NCI-H1105 (cell line): ENCODE data around the gene SCYL1.
A peak's percentile ranks its signal among the peaks of the same experiment; 100 is the strongest.

Source experiments
- DNase-seq: peaks from one replicate; lab custom pipeline; 2025; lab: John Stamatoyannopoulos, UW

SCYL1 gene

GRCh38 chr11:65524741-65525545 lies at the start of gene SCYL1:
Gene SCYL1, plus strand, starts transcription at chr11:65525083. Its CDS starts 71 bp downstream, at chr11:65525154.
- DNase-seq = peak; percentile 60

DNA sequence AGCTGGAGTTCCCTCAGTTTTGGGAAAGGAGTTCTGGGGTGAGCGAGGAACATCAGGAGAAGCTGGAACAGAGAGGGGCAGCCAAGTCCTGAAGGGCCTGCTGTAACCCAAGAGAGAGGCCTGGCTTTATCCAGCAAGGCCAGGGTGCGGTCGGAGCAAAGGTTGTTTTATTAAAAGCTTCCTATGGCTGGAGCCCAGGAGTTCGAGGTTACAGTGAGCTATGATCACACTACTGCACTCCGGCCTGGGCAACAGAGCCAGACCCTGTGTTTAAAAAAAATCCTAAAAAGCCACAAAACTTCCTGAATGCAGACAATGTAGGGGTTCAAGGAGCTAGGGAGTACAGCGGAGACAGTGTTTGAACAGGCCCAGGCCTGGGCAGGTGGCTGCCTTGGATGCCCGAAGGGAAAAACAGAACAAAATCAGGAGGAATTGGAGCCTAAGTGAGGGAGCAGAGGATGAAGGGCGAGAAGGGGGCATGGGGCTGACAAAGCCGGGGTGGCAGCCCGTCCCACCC lies 48.2 kb upstream of the SCYL1 start:
- DNase-seq = no peak

DNA sequence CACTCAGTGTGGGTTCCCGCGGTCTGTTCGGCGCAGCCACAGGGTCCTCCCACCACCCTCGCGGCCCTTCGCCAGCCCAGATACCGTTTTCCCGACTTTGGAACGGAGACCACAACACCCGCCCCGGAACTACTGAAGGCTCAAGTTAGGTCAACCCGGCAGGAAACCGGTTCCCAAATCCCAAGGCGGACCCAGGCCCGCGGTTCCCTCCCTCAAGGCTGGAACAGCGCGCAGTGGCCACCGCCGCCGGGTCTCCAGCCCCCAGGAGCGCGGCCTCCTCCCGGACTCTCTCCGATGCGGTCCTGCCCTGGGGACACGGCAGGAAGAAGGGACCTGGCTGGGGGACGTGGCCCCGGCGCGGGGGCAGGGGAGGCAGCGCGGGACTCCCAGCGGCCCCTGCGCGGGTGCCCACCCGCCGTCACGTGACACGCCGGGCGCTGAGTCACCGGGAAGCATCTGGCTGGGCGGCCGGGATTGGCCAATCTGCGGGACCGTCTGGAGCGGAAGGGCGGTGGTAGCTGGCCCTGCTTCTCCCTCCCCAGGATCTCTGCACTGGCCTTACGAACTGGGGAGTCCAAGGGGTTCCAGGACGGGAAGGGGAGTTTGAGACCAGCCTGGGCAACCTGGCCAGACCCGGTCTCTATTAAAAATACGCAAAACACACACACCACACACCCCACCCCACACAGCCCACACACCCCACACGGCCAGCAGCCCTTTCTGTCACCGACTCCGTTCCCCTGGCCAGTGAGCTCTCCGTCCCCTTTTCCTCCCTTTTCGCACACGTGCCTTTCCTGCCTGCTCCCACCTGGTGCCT lies 47.5 kb upstream of the SCYL1 start:
- peak; percentile 89 for DNase-seq

DNA sequence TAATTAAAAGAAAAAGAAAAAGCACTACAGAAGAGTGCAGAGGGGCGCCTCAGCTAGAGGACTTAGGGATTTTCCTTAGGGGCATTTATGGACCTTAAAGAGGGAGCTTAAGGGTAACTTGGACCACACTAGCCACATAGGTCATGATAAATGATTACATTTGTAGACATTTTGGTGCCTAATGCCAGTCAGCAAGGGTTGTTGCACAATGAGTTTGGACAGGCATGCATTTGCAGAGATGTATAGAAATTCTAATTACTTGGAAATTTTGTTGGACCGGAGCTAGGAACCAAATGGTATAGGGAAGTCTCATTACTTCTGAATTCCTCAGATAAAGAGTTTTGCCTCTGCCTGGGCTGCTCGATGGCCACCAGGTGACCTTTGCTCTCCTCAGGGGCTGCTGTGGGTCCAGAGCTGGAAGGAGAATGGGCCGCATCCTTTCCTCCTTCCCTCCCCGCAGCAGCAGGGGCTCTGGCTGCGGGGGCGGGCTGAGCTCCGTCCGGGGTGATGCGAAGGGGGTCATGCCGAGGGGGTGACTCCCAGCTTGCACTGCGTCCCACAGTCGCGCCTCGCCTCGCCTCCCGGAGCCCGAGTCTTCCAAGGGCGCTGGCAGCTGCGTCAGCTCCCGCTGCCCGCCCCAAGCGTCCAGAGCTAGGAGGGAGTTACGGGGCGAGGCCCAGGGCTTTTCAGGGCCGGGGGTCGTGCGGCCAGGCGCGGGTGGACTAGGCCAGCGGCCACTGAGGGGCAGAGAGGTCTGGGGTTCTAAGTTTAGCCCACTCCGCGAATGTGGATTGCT lies 46.3 kb upstream of the SCYL1 start:
- DNase-seq = no peak

- no peak for DNase-seq
These were observed 45.4 kb upstream of the SCYL1 start for GRCh38 chr11:65479184-65480145.

DNA sequence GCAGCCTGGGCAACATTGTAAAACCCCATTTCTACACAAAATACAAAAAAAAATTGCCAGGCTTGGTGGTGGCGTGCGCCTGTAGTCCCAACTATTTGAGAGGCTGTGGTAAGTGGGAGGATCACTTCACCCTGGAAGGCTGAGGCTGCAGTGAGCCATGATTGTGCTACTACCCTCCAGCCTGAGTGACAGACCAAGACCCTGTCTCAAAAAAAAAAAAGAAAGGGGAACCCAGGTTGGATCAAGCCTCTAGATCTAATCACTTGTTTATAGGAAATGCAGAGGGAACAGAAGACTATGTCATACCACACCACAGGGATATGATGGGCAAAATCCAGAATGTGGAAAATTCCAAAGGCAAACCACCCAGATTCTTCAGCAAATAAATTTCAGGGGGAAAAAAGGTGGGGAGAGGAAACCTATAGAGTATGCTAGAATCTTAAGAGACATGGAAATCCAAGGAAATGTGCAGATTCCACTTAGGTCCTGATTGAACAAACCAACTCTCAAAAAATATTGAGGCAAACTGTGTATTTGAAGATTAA lies 42.5 kb upstream of the SCYL1 start:
- DNase-seq = no peak

DNA sequence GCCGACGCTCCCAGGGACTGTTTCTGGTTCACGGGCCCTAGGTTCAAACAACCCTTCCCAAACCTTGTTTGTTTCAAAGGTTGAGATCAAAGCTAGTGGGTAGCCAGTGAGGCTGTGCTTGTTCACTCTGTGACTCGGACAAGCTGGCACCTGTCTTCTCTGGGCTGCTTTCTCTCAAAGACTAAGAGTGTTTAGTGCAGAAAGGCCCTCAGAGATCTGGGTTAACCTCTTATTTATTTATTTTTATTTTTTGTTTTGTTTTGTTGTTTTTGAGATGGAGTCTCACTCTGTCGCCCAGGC lies 39.0 kb upstream of the SCYL1 start:
- DNase-seq = no peak

- DNase-seq = no peak
These were observed 38.1 kb upstream of the SCYL1 start for GRCh38 chr11:65486570-65487466.

DNA sequence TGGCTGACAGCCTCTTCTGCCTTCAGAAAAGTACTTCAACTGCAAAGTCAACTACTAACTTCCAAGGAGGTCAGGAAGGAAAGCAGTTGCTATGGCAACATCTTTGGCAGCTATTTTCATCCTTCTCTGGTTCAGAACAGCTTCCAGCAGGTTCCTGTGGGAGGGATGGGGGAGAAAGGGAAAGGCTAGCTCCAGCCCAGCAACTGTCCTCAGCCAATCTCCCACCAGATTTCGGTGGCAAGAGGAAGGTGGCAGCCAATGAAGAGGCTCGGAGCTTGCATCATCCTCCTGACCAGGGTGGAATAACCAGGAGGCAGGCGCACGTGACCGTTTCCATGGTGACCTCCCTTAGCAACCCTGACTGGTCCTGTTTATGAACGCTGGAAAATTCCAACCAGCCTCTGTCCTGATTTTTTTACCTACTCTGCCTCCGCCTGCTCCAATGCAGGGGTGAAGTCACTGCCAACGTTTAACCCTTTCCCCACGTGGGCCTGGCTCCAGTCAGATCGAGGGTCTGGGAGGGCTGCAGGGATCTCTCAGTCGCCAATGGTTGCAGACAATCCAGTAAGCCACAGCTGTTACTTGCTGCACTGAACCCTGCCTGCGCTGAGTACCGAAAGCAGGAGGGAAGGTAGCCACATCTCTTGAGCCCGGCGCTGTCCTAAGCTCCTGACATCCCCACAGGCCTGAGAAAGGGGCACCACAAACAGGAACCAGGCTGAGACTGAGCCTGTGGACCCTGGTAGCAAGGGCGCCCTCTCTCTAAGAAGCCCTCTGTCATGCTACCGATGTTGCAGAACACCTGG lies 37.2 kb upstream of the SCYL1 start:
- peak; percentile 99 for DNase-seq

GRCh38 chr11:65488273-65489034 lies 36.4 kb upstream of the SCYL1 start:
- no peak for DNase-seq

DNA sequence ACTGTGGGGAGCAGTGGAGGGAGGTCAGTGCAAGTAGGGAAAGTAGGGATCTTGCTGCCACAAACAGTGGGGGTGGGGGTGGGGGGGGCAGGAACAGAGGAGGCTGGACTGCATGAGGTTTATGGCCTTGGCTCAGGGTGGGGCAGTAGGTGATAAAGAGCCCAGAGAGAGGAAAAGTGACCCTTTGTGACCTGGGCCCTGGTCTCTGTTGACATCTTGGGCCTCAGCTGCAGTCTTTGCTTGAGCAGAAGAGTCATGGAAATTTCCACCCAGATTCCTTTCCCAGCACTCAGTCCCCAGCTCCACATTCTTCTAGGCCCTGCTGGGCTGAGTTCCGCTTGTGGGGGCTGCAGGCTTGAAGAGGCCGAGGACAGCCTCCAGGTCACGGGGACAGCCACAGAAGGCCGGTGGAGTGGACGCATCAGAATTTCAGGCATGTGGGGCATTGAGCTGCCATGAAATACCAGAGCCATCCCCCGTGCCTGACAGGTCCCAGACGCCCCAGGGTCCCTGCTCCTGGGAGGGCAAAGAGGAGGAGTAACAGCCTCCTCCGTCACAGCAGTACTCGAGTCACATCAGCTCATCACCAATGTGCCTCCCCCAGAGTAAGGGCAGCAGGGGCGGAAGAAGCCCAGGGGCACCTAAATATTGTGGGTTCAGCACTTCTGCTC lies 35.7 kb upstream of the SCYL1 start:
- no peak for DNase-seq

DNA sequence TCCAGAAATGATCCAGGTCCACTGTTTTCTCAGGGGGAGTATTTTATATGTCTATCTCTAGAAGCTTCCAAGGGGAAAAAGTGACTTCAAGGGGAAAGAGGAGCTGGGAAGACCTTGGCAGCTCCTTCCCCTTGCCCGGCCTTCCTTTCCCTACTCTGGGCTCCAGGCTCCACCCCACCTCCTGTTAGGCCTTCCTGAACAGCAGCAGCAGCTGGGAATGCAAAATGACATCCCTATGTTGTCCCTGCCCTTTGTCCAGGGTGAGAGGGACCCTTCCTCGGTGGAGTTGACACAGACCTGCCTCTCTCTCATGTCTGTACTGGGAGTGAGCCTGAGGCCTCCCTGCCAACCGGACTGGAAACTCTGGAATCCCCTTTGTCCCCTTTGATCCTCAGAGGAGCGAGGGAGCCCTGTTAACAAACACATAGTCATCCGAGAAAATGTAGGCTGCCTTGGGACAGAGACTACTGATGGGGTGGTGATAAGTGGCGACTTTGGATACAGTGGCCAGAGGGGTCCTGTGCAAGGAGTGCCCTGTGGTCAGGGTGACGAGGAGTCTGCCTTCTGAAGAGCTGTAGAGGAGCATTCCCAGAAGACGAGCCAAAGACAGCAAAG lies 35.1 kb upstream of the SCYL1 start:
- no peak for DNase-seq

GRCh38 chr11:65491163-65491465 lies 33.8 kb upstream of the SCYL1 start:
- no peak for DNase-seq

DNA sequence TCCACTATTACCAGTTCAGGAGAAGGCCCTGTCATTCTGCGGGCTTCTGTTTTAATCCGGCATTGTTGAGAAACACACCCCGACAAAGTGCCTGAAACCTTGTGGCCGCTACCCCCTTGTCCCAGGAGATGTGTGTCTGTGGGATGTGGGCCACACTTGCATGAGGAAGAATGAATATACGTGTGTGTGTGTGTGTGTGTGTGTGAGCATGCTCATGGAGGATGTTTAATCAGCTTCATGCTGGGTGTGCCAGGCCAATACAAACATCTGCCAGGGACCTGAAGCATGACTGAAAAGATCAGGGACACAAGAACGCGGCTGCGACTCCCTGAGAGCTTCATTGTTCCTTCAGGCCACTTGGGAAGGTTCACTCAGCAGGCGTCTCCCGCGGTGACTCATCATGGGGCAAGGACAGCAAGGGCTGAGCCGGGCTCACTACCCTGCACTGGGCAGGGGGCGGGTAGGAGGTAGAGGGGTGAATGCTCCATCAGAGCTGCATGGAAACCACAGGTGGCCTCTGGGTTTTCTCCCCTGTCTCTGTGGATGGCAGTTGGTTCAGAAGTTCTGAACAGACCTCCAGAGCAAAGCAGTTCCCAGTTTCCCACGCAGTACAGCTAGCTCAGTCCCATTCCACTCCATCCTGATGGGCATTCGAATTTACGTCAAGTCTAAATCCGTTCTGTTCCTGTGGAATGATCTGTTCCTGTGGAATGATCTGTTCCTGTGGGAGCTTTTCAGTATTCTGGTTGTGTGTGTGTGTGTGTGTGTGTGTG lies 33.1 kb upstream of the SCYL1 start:
- DNase-seq = no peak

GRCh38 chr11:65492387-65492636 lies 32.6 kb upstream of the SCYL1 start:
- no peak for DNase-seq

GRCh38 chr11:65492637-65493366 lies 32.1 kb upstream of the SCYL1 start:
- no peak for DNase-seq
